ENCODE results near the gene GXYLT1.
"Not testable (repeated sequence)": the region's sequence is repeated elsewhere in the genome, so short reads cannot be mapped to it uniquely, and the experiment has no call there.

The GXYLT1 gene

GRCh38 chr12:42144408-42145196, at the start of gene GXYLT1:
GXYLT1 (minus strand) TSS chr12:42144874; CDS start chr12:42144646, 228 bp downstream.
- DNase-seq, result peak; percentile 77 to 88

GRCh38 chr12:42192686-42193085, 48.0 kb upstream of the GXYLT1 start:
- no peak for DNase-seq

- DNase-seq, result no peak
These were observed 47.6 kb upstream of the GXYLT1 start for GRCh38 chr12:42192258-42192657.

GRCh38 chr12:42190376-42190775, 45.7 kb upstream of the GXYLT1 start:
- no peak for DNase-seq

GRCh38 chr12:42188275-42188674, 43.6 kb upstream of the GXYLT1 start:
- not testable (repeated sequence) for DNase-seq

- DNase-seq, result no peak
These were observed 43.1 kb upstream of the GXYLT1 start for GRCh38 chr12:42187799-42188198.

- no peak for DNase-seq
These were observed 42.1 kb upstream of the GXYLT1 start for GRCh38 chr12:42186793-42187192.

GRCh38 chr12:42182394-42182793, 37.7 kb upstream of the GXYLT1 start:
- no peak for DNase-seq

- no peak for DNase-seq
These were observed 36.4 kb upstream of the GXYLT1 start for GRCh38 chr12:42180990-42181596.

GRCh38 chr12:42178101-42178500, 33.4 kb upstream of the GXYLT1 start:
- no peak for DNase-seq

- no peak for DNase-seq
These were observed 30.3 kb upstream of the GXYLT1 start for GRCh38 chr12:42174978-42175377.

GRCh38 chr12:42173961-42174521, 29.4 kb upstream of the GXYLT1 start:
- no peak for DNase-seq

GRCh38 chr12:42172441-42173210, 28.0 kb upstream of the GXYLT1 start:
- DNase-seq, result no peak

- no peak for DNase-seq
These were observed 23.0 kb upstream of the GXYLT1 start for GRCh38 chr12:42167711-42168110.

- no peak for DNase-seq
These were observed 21.8 kb upstream of the GXYLT1 start for GRCh38 chr12:42166501-42166900.

- DNase-seq, result no peak
These were observed 19.2 kb upstream of the GXYLT1 start for GRCh38 chr12:42163913-42164312.

- DNase-seq, result no peak
These were observed 18.3 kb upstream of the GXYLT1 start for GRCh38 chr12:42162965-42163364.

GRCh38 chr12:42162193-42162592, 17.5 kb upstream of the GXYLT1 start:
- peak; percentile 11 to 56 for DNase-seq

- no peak for DNase-seq
These were observed 16.9 kb upstream of the GXYLT1 start for GRCh38 chr12:42161529-42161928.

GRCh38 chr12:42156232-42156631, 11.6 kb upstream of the GXYLT1 start:
- DNase-seq, result no peak

- no peak for DNase-seq
These were observed 1.0 kb upstream of the GXYLT1 start for GRCh38 chr12:42145552-42146215.

GRCh38 chr12:42145197-42145549, 499 bp upstream of the GXYLT1 start:
- no peak for DNase-seq

- no peak for DNase-seq
These were observed 591 bp downstream of the GXYLT1 start for GRCh38 chr12:42144158-42144407.

Measured in SW 1271 (cell line).